SK-N-SH treated with all-trans-retinoic acid at 6 μM for 48 hours (cell line): ENCODE measurements around the gene SHISA8.

Source experiments
- ATAC-seq: fragments of 200-7000 bp; cut with Tn5 transposase; 3 replicates; pipeline ENCODE4 v1.9.1; 2020; ENCODE audit warnings: mild to moderate bottlenecking, moderate library complexity
- ARNTL ChIP-seq: fragments of 450-650 bp; formaldehyde crosslinking; IDR thresholded peaks from 2 replicates; pipeline ENCODE4 v1.5.0; 2020; ENCODE audit warnings: low read depth, mild to moderate bottlenecking, moderate library complexity, borderline replicate concordance
- BACH2 ChIP-seq: fragments of 250-450 bp; sonication (Bioruptor Pico); IDR thresholded peaks from 2 replicates; pipeline ENCODE4 v1.9.0; 2021; ENCODE audit warnings: mild to moderate bottlenecking, borderline replicate concordance
- CSDC2 ChIP-seq: fragments of 250-450 bp; sonication (Bioruptor Pico); IDR thresholded peaks from 2 replicates; pipeline ENCODE4 v1.5.0; 2020; ENCODE audit warnings: mild to moderate bottlenecking, moderate library complexity
- CSRNP3 ChIP-seq: fragments of 250-450 bp; sonication (Bioruptor Pico); IDR thresholded peaks from 2 replicates; pipeline ENCODE4 v1.5.1; 2021; ENCODE audit warnings: mild to moderate bottlenecking, moderate library complexity
- ESRRG ChIP-seq: fragments of 250-450 bp; sonication (Bioruptor Pico); IDR thresholded peaks from 2 replicates; pipeline ENCODE4 v1.6.1; 2021; ENCODE audit warnings: mild to moderate bottlenecking
- GLIS3 ChIP-seq: fragments of 250-450 bp; sonication (Bioruptor Pico); IDR thresholded peaks from 2 replicates; pipeline ENCODE4 v1.5.0; 2020; ENCODE audit warnings: mild to moderate bottlenecking, moderate library complexity
- ISL1 ChIP-seq: fragments of 250-450 bp; sonication (Bioruptor Pico); IDR thresholded peaks from 2 replicates; pipeline ENCODE4 v2.1.2; 2022; ENCODE audit warnings: mild to moderate bottlenecking, moderate library complexity
- OSR1 ChIP-seq: fragments of 250-450 bp; sonication (Bioruptor Pico); IDR thresholded peaks from 2 replicates; pipeline ENCODE4 v1.8.0; 2022; ENCODE audit warnings: moderate library complexity, mild to moderate bottlenecking, inconsistent platforms
- PATZ1 ChIP-seq: fragments of 250-450 bp; sonication (Bioruptor Pico); IDR thresholded peaks from 2 replicates; pipeline ENCODE4 v1.8.0; 2020; ENCODE audit warnings: mild to moderate bottlenecking, moderate library complexity, borderline replicate concordance
- PPARA ChIP-seq: fragments of 250-450 bp; sonication (Bioruptor Pico); IDR thresholded peaks from 2 replicates; pipeline ENCODE4 v1.5.0; 2020; ENCODE audit warnings: mild to moderate bottlenecking, borderline replicate concordance
- RARB ChIP-seq: fragments of 250-450 bp; sonication (Bioruptor Pico); IDR thresholded peaks from 2 replicates; pipeline ENCODE4 v1.8.0; 2021; ENCODE audit warnings: mild to moderate bottlenecking, moderate library complexity
- SNAI2 ChIP-seq: fragments of 250-450 bp; sonication (Bioruptor Pico); IDR thresholded peaks from 2 replicates; pipeline ENCODE4 v1.5.0; 2020; ENCODE audit warnings: mild to moderate bottlenecking, moderate library complexity
- TCF4 ChIP-seq: fragments of 250-450 bp; sonication (Bioruptor Pico); IDR thresholded peaks from 2 replicates; pipeline ENCODE4 v1.8.0; 2021; ENCODE audit warnings: mild to moderate bottlenecking, moderate library complexity, borderline replicate concordance
- TOX ChIP-seq: fragments of 250-450 bp; sonication (Bioruptor Pico); IDR thresholded peaks from 2 replicates; pipeline ENCODE4 v1.8.0; 2021; ENCODE audit warnings: mild to moderate bottlenecking, moderate library complexity, borderline replicate concordance
- TSHZ2 ChIP-seq: fragments of 250-450 bp; sonication (Bioruptor Pico); IDR thresholded peaks from 2 replicates; pipeline ENCODE4 v1.5.0; 2020; ENCODE audit warnings: mild to moderate bottlenecking, moderate library complexity
- ZC3H10 ChIP-seq: fragments of 250-450 bp; sonication (Bioruptor Pico); IDR thresholded peaks from 2 replicates; pipeline ENCODE4 v1.5.1; 2021; ENCODE audit warnings: mild to moderate bottlenecking, moderate library complexity
- ZFP3 ChIP-seq: fragments of 250-450 bp; sonication (Bioruptor Pico); IDR thresholded peaks from 2 replicates; pipeline ENCODE4 v1.5.0; 2020; ENCODE audit warnings: mild to moderate bottlenecking, moderate library complexity
- ZFP30 ChIP-seq: fragments of 450-650 bp; formaldehyde crosslinking; IDR thresholded peaks from 2 replicates; pipeline ENCODE4 v1.5.0; 2022; ENCODE audit warnings: mild to moderate bottlenecking, moderate library complexity
- ZNF565 ChIP-seq: fragments of 450-650 bp; formaldehyde crosslinking; conservative IDR thresholded peaks from 2 replicates; pipeline ENCODE4 v1.5.0; 2020; ENCODE audit warnings: low read depth, mild to moderate bottlenecking, moderate library complexity
- ZNF70 ChIP-seq: fragments of 450-650 bp; formaldehyde crosslinking; IDR thresholded peaks from 2 replicates; pipeline ENCODE4 v1.5.0; 2020; ENCODE audit warnings: mild to moderate bottlenecking, moderate library complexity
- ZNF8 ChIP-seq: fragments of 450-650 bp; formaldehyde crosslinking; IDR thresholded peaks from 2 replicates; pipeline ENCODE4 v1.5.0; 2020; ENCODE audit warnings: mild to moderate bottlenecking, moderate library complexity
- TF ChIP-seq, protein P1 (sequence below): fragments of 250-450 bp; sonication (Bioruptor Pico); IDR thresholded peaks from 2 replicates; pipeline ENCODE4 v1.8.0; 2021; ENCODE audit warnings: low read depth, mild to moderate bottlenecking, moderate library complexity, borderline replicate concordance

SHISA8 gene

DNA sequence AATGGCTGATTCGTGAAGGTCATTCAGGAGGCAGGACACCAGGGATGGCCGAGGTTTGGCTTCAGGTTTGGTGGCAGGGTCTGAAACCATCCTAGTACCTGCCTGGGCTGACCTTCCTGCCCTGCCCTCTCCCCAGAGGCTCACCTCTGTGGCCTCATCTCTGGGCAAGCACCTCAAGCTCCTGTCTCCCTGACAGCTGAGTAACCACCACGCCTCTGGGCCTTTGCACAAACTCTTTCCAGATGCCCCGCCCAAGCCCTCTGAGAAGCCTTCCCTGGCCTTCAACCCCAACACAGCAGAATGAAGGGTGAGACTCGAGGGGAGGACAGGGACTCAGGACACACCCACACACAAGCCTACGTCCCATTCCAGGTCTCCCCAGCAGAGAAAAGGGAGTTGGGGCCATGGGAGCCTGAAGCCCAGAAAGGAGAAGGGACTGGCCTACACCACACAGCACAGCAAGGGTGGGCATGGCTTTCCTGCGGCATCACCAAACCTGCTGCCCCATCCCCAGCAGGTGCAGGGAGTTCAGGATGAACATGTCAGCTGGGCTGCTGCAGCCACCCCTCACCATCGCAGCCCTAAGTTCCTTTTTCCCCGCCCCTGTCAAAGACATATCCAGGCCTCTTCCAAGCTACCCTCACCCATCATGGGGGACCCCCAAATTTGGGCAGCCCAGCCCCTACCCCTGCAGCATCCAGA, 2.4 kb downstream of the SHISA8 start:
- TF ChIP-seq ESRRG (CRISPR knock-in tag) (no peak), BACH2 (no peak), ZC3H10 (no peak), GLIS3 (CRISPR knock-in tag) (no peak), CSDC2 (no peak), TOX (no peak), TCF4 (no peak), RARB (CRISPR knock-in tag) (no peak), SNAI2 (CRISPR knock-in tag) (no peak), OSR1 (CRISPR knock-in tag) (no peak), ZNF565 (CRISPR knock-in tag) (no peak), ZNF8 (CRISPR knock-in tag) (no peak), PPARA (CRISPR knock-in tag) (no peak), TSHZ2 (CRISPR knock-in tag) (no peak), ZFP3 (CRISPR knock-in tag) (no peak)
- TF ChIP-seq, protein P1, sequence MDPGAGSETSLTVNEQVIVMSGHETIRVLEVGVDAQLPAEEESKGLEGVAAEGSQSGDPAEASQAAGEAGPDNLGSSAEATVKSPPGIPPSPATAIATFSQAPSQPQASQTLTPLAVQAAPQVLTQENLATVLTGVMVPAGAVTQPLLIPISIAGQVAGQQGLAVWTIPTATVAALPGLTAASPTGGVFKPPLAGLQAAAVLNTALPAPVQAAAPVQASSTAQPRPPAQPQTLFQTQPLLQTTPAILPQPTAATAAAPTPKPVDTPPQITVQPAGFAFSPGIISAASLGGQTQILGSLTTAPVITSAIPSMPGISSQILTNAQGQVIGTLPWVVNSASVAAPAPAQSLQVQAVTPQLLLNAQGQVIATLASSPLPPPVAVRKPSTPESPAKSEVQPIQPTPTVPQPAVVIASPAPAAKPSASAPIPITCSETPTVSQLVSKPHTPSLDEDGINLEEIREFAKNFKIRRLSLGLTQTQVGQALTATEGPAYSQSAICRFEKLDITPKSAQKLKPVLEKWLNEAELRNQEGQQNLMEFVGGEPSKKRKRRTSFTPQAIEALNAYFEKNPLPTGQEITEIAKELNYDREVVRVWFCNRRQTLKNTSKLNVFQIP = no peak
- no peak for ATAC-seq

DNA sequence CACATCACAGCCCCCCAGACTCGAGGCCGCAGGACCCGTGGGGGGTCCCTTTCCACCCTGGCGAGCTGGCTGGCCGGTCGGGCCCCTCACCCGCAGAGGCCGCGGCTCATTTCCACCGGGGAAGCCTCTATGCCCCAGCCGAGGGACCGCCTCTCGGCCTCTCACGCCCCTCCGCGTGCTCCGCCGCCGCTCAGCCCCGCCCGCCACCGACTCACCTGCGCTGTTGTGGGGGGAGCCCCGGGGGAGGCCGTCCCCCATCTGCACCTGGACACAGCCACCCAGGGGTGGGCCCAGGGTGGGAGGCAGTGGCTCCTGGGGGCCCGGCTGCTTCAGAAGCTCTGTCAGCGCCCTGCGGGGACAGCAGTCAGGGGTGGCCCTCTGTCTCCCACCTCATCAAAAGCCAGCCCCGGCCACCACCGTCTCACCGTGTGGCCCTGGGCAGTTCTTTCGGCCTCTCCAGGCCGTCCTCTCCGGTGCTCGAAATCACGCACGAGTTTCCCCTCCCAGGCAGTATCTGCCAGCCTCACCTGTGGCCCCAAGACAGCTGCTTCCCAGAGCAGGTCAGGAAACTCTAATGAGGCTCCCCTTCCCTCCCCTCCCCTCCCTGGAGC, 3.8 kb downstream of the SHISA8 start:
- TF ChIP-seq ISL1 (CRISPR knock-in tag) (no peak), ZC3H10 (no peak), PATZ1 (no peak), ZNF70 (CRISPR knock-in tag) (no peak), CSRNP3 (no peak), TSHZ2 (CRISPR knock-in tag) (no peak), ZNF565 (CRISPR knock-in tag) (no peak), GLIS3 (CRISPR knock-in tag) (no peak), BACH2 (no peak), ARNTL (CRISPR knock-in tag) (no peak), ZFP3 (CRISPR knock-in tag) (no peak), TOX (no peak), RARB (CRISPR knock-in tag) (no peak), ZFP30 (CRISPR knock-in tag) (no peak), TCF4 (no peak), ZNF8 (CRISPR knock-in tag) (no peak)
- TF ChIP-seq, protein P1 = no peak
- ATAC-seq = no peak
